HepG2 (cell line): Measurements from ENCODE around the gene CCDC85C. TPM values are rescaled to one million over a fixed set of nuclear protein-coding genes. Genes with fewer than 3 reads are reported as not detected.

ENCODE experiments used
- ATAC-seq: fragments of 200-7000 bp; cut with Tn5 transposase; 3 replicates; pipeline ENCODE4 v1.9.1; 2020; ENCODE audit warnings: mild to moderate bottlenecking, moderate library complexity
- BruUV-seq: library from RNA; stranded (reverse); fragments of 400-500 nt; replicated peaks from 2 replicates; lab custom pipeline; 2021; lab: Mats Ljungman, UMichigan
- CTCF ChIA-PET: fragments of 300-600 bp; formaldehyde crosslinking; extraction: SDS; loops from one replicate; lab custom pipeline; 2021; ENCODE audit warnings: low total read pairs, inconsistent platforms, low intra/inter-chr PET ratio; lab: Yijun Ruan, JAX
- POLR2A ChIA-PET: fragments of 350-600 bp; sonication (Branson Sonifier 250); formaldehyde crosslinking; loops from one replicate; lab custom pipeline; 2020; ENCODE audit warnings: antibody characterized with exemption, inconsistent platforms; lab: Yijun Ruan, JAX
- DNase-seq: peaks from one replicate; pipeline ENCODE4 v3.0.0-alpha.2; 2015; ENCODE audit warnings: low spot score
- FAIRE-seq: peaks from 3 replicates; lab custom pipeline; 2011; peaks lifted over from hg19 to GRCh38; lab: Jason Lieb, UNC
- H2AFZ ChIP-seq: one replicate; pipeline ENCODE4 v1.6.1; 2011; ENCODE audit warnings: low read length, inconsistent platforms
- H3K27ac ChIP-seq: fragments of 300-600 bp; 3 replicates; pipeline ENCODE4 v1.8.0; 2011; ENCODE audit warnings: mixed run types, mild to moderate bottlenecking, mixed read lengths, low read length, inconsistent platforms; ENCODE audit not compliant: insufficient read depth; ENCODE audit errors: extremely low read length
- H3K27me3 ChIP-seq, 2 experiments: fragments of 200-600 bp in 1 of 2; 2 replicates in 1 of 2; 3 replicates in 1 of 2; pipeline versions ENCODE4 v1.6.0 to v1.8.0; 2011; ENCODE audit warnings: low read length in 2 of 2, mild to moderate bottlenecking in 2 of 2, moderate library complexity in 2 of 2, inconsistent platforms in 1 of 2; ENCODE audit not compliant: insufficient read depth in 2 of 2, control insufficient read depth in 1 of 2
- H3K36me3 ChIP-seq, 2 experiments: fragments of 200-600 bp in 1 of 2; replicated peaks in 1 of 2; 2 replicates in 1 of 2; 3 replicates in 1 of 2; pipeline versions ENCODE4 v1.5.1 to v1.8.0; 2011; ENCODE audit warnings: low read length in 2 of 2, inconsistent platforms in 1 of 2; ENCODE audit not compliant: insufficient read depth in 2 of 2, control insufficient read depth in 1 of 2
- H3K4me1 ChIP-seq: 2 replicates; pipeline ENCODE4 v1.5.1; 2012; ENCODE audit warnings: low read length, inconsistent platforms; ENCODE audit not compliant: insufficient read depth
- H3K4me2 ChIP-seq: 2 replicates; pipeline ENCODE4 v1.6.0; 2011; ENCODE audit warnings: low read depth, low read length, inconsistent platforms
- H3K4me3 ChIP-seq, 3 experiments: fragments of 200-600 bp in 1 of 3; sonication (generic), shearing (Covaris generic) in 1 of 3; replicated peaks in 1 of 3; 2 replicates each; pipeline ENCODE4 v1.5.1; 2011 to 2016; ENCODE audit warnings: low read length in 3 of 3, inconsistent platforms in 2 of 3, low read depth in 2 of 3, mild to moderate bottlenecking in 2 of 3, control low read depth in 1 of 3, mixed read lengths in 1 of 3; ENCODE audit not compliant: insufficient read depth in 1 of 3
- H3K79me2 ChIP-seq: one replicate; pipeline ENCODE4 v1.6.1; 2011; ENCODE audit warnings: low read length, inconsistent platforms; ENCODE audit not compliant: insufficient read depth
- H3K9ac ChIP-seq: 2 replicates; pipeline ENCODE4 v1.6.0; 2011; ENCODE audit warnings: mild to moderate bottlenecking, low read depth, low read length, inconsistent platforms; ENCODE audit not compliant: insufficient read depth
- H3K9me3 ChIP-seq: 2 replicates; pipeline ENCODE4 v1.5.1; 2012; ENCODE audit warnings: mild to moderate bottlenecking, low read length
- H4K20me1 ChIP-seq: 2 replicates; pipeline ENCODE4 v1.6.0; 2011; ENCODE audit warnings: inconsistent platforms, mild to moderate bottlenecking, low read length, moderate library complexity; ENCODE audit not compliant: insufficient read depth
- KLF16 ChIP-seq, 2 experiments: sonication (generic) in 1 of 2; formaldehyde crosslinking in 1 of 2; IDR thresholded peaks; 2 replicates each; pipeline versions ENCODE4 v1.6.1 to v1.8.0; 2016 to 2023; ENCODE audit warnings: missing genetic modification reagents in 2 of 2, missing compliant biosample characterization in 1 of 2
- KLF9 ChIP-seq: IDR thresholded peaks from 2 replicates; pipeline ENCODE4 v1.6.1; 2016; ENCODE audit warnings: low read depth
- NCOA5 ChIP-seq: sonication (generic); formaldehyde crosslinking; IDR thresholded peaks from 2 replicates; pipeline ENCODE4 v1.4.0; 2020; ENCODE audit warnings: missing genetic modification reagents
- POGK ChIP-seq: sonication (generic); formaldehyde crosslinking; conservative IDR thresholded peaks from 2 replicates; pipeline ENCODE4 v1.8.0; 2022; ENCODE audit warnings: mild to moderate bottlenecking, moderate library complexity, missing genetic modification reagents
- POLR2AphosphoS5 ChIP-seq: IDR thresholded peaks from 2 replicates; pipeline ENCODE4 v1.6.1; 2012; ENCODE audit warnings: low read depth, low read length
- SATB2 ChIP-seq: sonication (generic); formaldehyde crosslinking; IDR thresholded peaks from 2 replicates; pipeline ENCODE4 v1.5.0; 2020; ENCODE audit warnings: missing genetic modification reagents
- SP4 ChIP-seq: sonication (generic); formaldehyde crosslinking; IDR thresholded peaks from 2 replicates; pipeline ENCODE4 v1.8.1; 2023; ENCODE audit warnings: mild to moderate bottlenecking, missing genetic modification reagents
- ZNF329 ChIP-seq: sonication (generic); formaldehyde crosslinking; IDR thresholded peaks from 2 replicates; pipeline ENCODE4 v1.9.0; 2021; ENCODE audit warnings: low read depth, mild to moderate bottlenecking, missing genetic modification reagents
- WGBS: methylation state at CpG from one replicate; pipeline ENCODE4 v1.1.6; 2017; ENCODE audit warnings: low lambda C conversion rate; 5-methylcytosine and 5-hydroxymethylcytosine counted together
- in situ Hi-C: cut with HindIII; loops from 2 replicates; pipeline ENCODE4 v1.10.0; 2017; ENCODE audit warnings: low pct_unique_long_range_greater_than_20kb; ENCODE audit not compliant: extremely low pct_ligation_motif_present
- intact Hi-C: fragments of 100-400 bp; cut with micrococcal nuclease; formaldehyde crosslinking; loops from one replicate; pipeline ENCODE4 v1.10.0; 2022; ENCODE audit not compliant: unreplicated experiment
- polyA plus RNA-seq, 8 experiments: library from polyadenylated mRNA; depleted of rRNA in 3 of 8; stranded (reverse) in 7 of 8; unstranded in 1 of 8; fragments of >200 nt; fragmentation: Illumina TruSeq in 4 of 8; extraction: Trizol in 4 of 8; gene quantifications; 2 replicates each; pipeline versions ENCODE4 v1.2.1 to v1.2.3, GENCODE V29; 2011 to 2016; ENCODE audit warnings: low read depth in 4 of 8, missing spikeins in 1 of 8, mixed read lengths in 1 of 8; ENCODE audit not compliant: insufficient read depth in 1 of 8
- total RNA-seq, 5 experiments: library from RNA; depleted of rRNA; stranded (reverse); fragments of >200 nt; fragmentation: Illumina TruSeq; extraction: Trizol; gene quantifications; 2 replicates each; pipeline ENCODE4 v1.2.3, GENCODE V29; 2016; ENCODE audit warnings: low read depth in 1 of 5

The CCDC85C gene
- total and polyA plus RNA-seq, 2 of the 13 experiments (the other 11 are each of a cell fraction or from before 2014, with no cell fraction given), result 18.8 to 43.8 TPM

- BruUV-seq, result no TSS peak
- DNase-seq, result no peak
- no peaks in the 10 kb centered on the region for H4K20me1 ChIP-seq
- 0% methylated on average over 1 of the region's 7 CpGs for WGBS
- ChIA-PET CTCF (no interaction called here), POLR2A (no interaction called here)
- FAIRE-seq, result no peak
- no peak for ATAC-seq
- in situ Hi-C loops, result no loop called here
- no peaks in the 10 kb centered on the region for H3K36me3 ChIP-seq
- H3K27me3 ChIP-seq, result peaks cover 4 to 5% of the 10 kb centered on the region in 2 experiments; a peak in 2 of 5 replicates
- peaks cover 19% of the 10 kb centered on the region for H3K4me1 ChIP-seq
- H3K79me2 ChIP-seq, result no peaks in the 10 kb centered on the region
- H3K9ac ChIP-seq, result no peak overlapping the region
- H2AFZ ChIP-seq, result no peak overlapping the region
- H3K9me3 ChIP-seq, result no peaks in the 10 kb centered on the region
- H3K4me3 ChIP-seq, result no peak overlapping the region
- H3K27ac ChIP-seq, result no peak overlapping the region
- no peak overlapping the region for H3K4me2 ChIP-seq
- intact Hi-C loops, result no loop called here
- TF ChIP-seq KLF16 (CRISPR knock-in tag; IDR thresholded peaks at IDR 0.05) (no peak), KLF9 (no peak), POLR2AphosphoS5 (no peak), SP4 (no peak), POGK (CRISPR knock-in tag) (no peak), SATB2 (no peak), NCOA5 (CRISPR knock-in tag) (no peak), ZNF329 (no peak)
These were observed 43.4 kb upstream of the CCDC85C start for GRCh38 chr14:99647411-99647810.
